Body of pancreas (tissue), 4 donors: ENCODE measurements around the gene ERO1A.

Source experiments
- CTCF ChIP-seq, 7 experiments: fragments of 450-650 bp in 4 of 7; fragments of 200-600 bp in 3 of 7; sonication (generic) in 3 of 7; IDR thresholded peaks; one replicate each; pipeline ENCODE4 v1.5.1; 2016 to 2019; ENCODE audit warnings: antibody characterized with exemption in 7 of 7
- POLR2A ChIP-seq, 3 donors: fragments of 450-650 bp; IDR thresholded peaks; one replicate each; pipeline ENCODE4 v1.6.1; 2016; ENCODE audit warnings: antibody characterized with exemption in 3 of 3, mild to moderate bottlenecking in 2 of 3

GRCh38 chr14:52650774-52651173 is 44.6 kb downstream of the ERO1A start:
- TF ChIP-seq CTCF (IDR thresholded peaks at IDR 0.05) = peak in 2 of 7 experiments; percentile 17 to 23
- no peak for TF ChIP-seq POLR2A (IDR thresholded peaks at IDR 0.05)
